Heart right ventricle (tissue), 16 donors: Measurements from ENCODE around the gene PLIN1. TPM values are rescaled to one million over a fixed set of nuclear protein-coding genes. Genes with fewer than 3 reads are reported as not detected.

Experiments used
- ATAC-seq, 8 donors: fragments of 200-7000 bp; cut with Tn5 transposase; one replicate each; pipeline ENCODE4 v1.9.1; 2020; ENCODE audit warnings: mild to moderate bottlenecking in 8 of 8, moderate library complexity in 8 of 8, moderate number of reproducible peaks in 1 of 8
- DNase-seq, 2 donors: peaks; one replicate each; pipeline ENCODE4 v3.0.0-alpha.2; 2020
- H3K27ac ChIP-seq, 10 donors: fragments of 200-600 bp; sonication (generic) in 2 of 10; one replicate each; pipeline versions ENCODE4 v1.5.0 to v1.8.0; 2020 to 2022; ENCODE audit warnings: mild to moderate bottlenecking in 3 of 10
- H3K27me3 ChIP-seq, 7 donors: fragments of 200-600 bp; one replicate each; pipeline ENCODE4 v1.8.0; 2021 to 2022; ENCODE audit warnings: mild to moderate bottlenecking in 2 of 7
- H3K36me3 ChIP-seq, 9 donors: fragments of 200-600 bp; sonication (generic) in 1 of 9; one replicate each; pipeline versions ENCODE4 v1.5.0 to v1.8.0; 2020 to 2022; ENCODE audit warnings: mild to moderate bottlenecking in 2 of 9
- H3K4me1 ChIP-seq, 9 donors: fragments of 200-600 bp; sonication (generic) in 1 of 9; one replicate each; pipeline versions ENCODE4 v1.5.0 to v1.8.0; 2020 to 2022; ENCODE audit warnings: mild to moderate bottlenecking in 4 of 9
- H3K4me3 ChIP-seq, 10 donors: fragments of 200-600 bp; sonication (generic) in 2 of 10; one replicate each; pipeline versions ENCODE4 v1.5.0 to v1.8.0; 2020 to 2022; ENCODE audit warnings: mild to moderate bottlenecking in 7 of 10, moderate library complexity in 2 of 10
- H3K9me3 ChIP-seq, 11 donors: fragments of 200-600 bp in 10 of 11; sonication (generic) in 2 of 11; one replicate each; pipeline versions ENCODE4 v1.5.0 to v1.8.0; 2013 to 2022; ENCODE audit warnings: mild to moderate bottlenecking in 2 of 11, control low read depth in 1 of 11, moderate library complexity in 1 of 11
- CTCF ChIP-seq, 9 donors: fragments of 200-600 bp; sonication (generic) in 2 of 9; IDR thresholded peaks; one replicate each; pipeline versions ENCODE4 v1.5.0 to v1.8.0; 2021 to 2022; ENCODE audit warnings: antibody characterized with exemption in 9 of 9, mild to moderate bottlenecking in 5 of 9, moderate library complexity in 1 of 9
- WGBS, 2 donors: extraction: QIAGEN DNeasy Blood & Tissue Kit; methylation state at CpG; one replicate each; pipeline ENCODE4 v1.1.7; 2013; ENCODE audit warnings: inconsistent platforms in 1 of 2; 5-methylcytosine and 5-hydroxymethylcytosine counted together
- intact Hi-C, 10 donors: fragments of 100-400 bp; cut with DNase I; formaldehyde crosslinking; loops; one replicate each; pipeline versions ENCODE4 v1.11.1 to v1.14.2; 2022
- polyA plus RNA-seq, 2 donors: library from polyadenylated mRNA; stranded (reverse); fragments of 200-250 nt; gene quantifications; one replicate each; pipeline ENCODE4 v1.2.3, GENCODE V29; 2013
- total RNA-seq, 10 donors: library from RNA; stranded (reverse); fragmentation: NEBNext Ultra II Directional in 3 of 10; extraction: Animal tissue kit (Norgen Biotek cat#: 25700) in 3 of 10; gene quantifications; one replicate each; pipeline versions ENCODE4 v1.2.1 to v1.2.4, GENCODE V29; 2021 to 2023
- donor health status: Arrhythmogenic right ventricular cardiomyopathy.
- donor health status: ischemic (EF 13 %, LVEDD 7.1; RV severe dilation, severe dysfunction).
- donor health status: healthy with polysubstance abuse.
- donor health status: DM: no; HTN: yes; CAD: no.
- donor health status: DM: no; HTN: no; CAD: no.
- donor health status: ischemic (EF 25% LVEDD 6.9; RV normal size, moderate dysfunction).
- donor health status: ischemic (EF 25% LVEDD 5.7; RV mildly dilated, moderate dysfunction).
- donor health status: healthy.
- donor health status: DM: yes; HTN: yes; CAD: no.
- donor health status: Ischemic cardiomyopathy.
- donor health status: ischemic (EF 35%, LVEDD 5.7; RV mildly dilated, moderate dysfunction).
- donor health status: nonischemic (EF 11% LVEDD 7.7; RV severe dilation, severe dysfunction).
- donor health status: DM: yes; HTN: yes; CAD: no.
- donor health status: PGD.
- donor health status: ischemic (EF 29% LVEDD 5.4; RV normal size, mild dysfunction).
- donor health status: nonischemic (EF 23%, LVEDD 6.1; RV moderate dilation, normal function).

PLIN1 gene
- total and polyA plus RNA-seq, 12 donors = 0.30 to 45.3 (median 10.0) TPM

- WGBS, 2 donors = 75 to 76% methylated on average over 9 of the region's 9 CpGs
- H3K27ac ChIP-seq = no peak overlapping the region
- intact Hi-C loops = no loop called here
- peaks cover 0 to 10% (median 0%) of the 10 kb centered on the region in 7 donors for H3K27me3 ChIP-seq
- peaks cover 2 to 17% (median 13%) of the 10 kb centered on the region in 9 donors for H3K4me1 ChIP-seq
- no peak overlapping the region for H3K4me3 ChIP-seq
- ATAC-seq = no peak
- no peak for DNase-seq
- H3K36me3 ChIP-seq = no peaks in the 10 kb centered on the region
- TF ChIP-seq CTCF (IDR thresholded peaks at IDR 0.05) = no peak
- H3K9me3 ChIP-seq = no peaks in the 10 kb centered on the region
Measured at GRCh38 chr15:89669309-89669865, 9.8 kb downstream of the PLIN1 start.

GRCh38 chr15:89668171-89668570 lies 11.0 kb downstream of the PLIN1 start:
- no peaks in the 10 kb centered on the region for H3K9me3 ChIP-seq
- peaks cover 0 to 10% (median 0%) of the 10 kb centered on the region in 7 donors for H3K27me3 ChIP-seq
- DNase-seq (no peak), ATAC-seq (no peak)
- intact Hi-C loops = no loop called here
- H3K27ac ChIP-seq = no peak overlapping the region
- no peak overlapping the region for H3K4me3 ChIP-seq
- TF ChIP-seq CTCF (IDR thresholded peaks at IDR 0.05) = no peak
- no peaks in the 10 kb centered on the region for H3K36me3 ChIP-seq
- 91 to 95% methylated on average over 3 of the region's 3 CpGs for WGBS, 2 donors
- H3K4me1 ChIP-seq = peaks cover 4 to 20% (median 16%) of the 10 kb centered on the region in 9 donors

- TF ChIP-seq CTCF (IDR thresholded peaks at IDR 0.05) = no peak
- no peaks in the 10 kb centered on the region for H3K36me3 ChIP-seq
- H3K9me3 ChIP-seq = no peaks in the 10 kb centered on the region
- H3K4me3 ChIP-seq = no peak overlapping the region
- WGBS, 2 donors = 93 to 96% methylated on average over 7 of the region's 7 CpGs
- peaks cover 0 to 10% (median 0%) of the 10 kb centered on the region in 7 donors for H3K27me3 ChIP-seq
- ATAC-seq = no peak
- intact Hi-C loops = no loop called here
- H3K27ac ChIP-seq = no peak overlapping the region
- no peak for DNase-seq
- peaks cover 9 to 25% (median 21%) of the 10 kb centered on the region in 9 donors for H3K4me1 ChIP-seq
Measured at GRCh38 chr15:89667706-89667960, 11.5 kb downstream of the PLIN1 start.

GRCh38 chr15:89666858-89667705 lies 12.1 kb downstream of the PLIN1 start:
- Histone ChIP-seq H3K9me3 (no peaks in the 10 kb centered on the region), H3K27me3 (peaks cover 0 to 10% (median 0%) of the 10 kb centered on the region in 7 donors), H3K4me3 (no peak overlapping the region), H3K27ac (peak overlapping the region in 1 of 10 donors; percentile 96), H3K36me3 (no peaks in the 10 kb centered on the region), H3K4me1 (peaks cover 12 to 31% (median 27%) of the 10 kb centered on the region in 9 donors)
- intact Hi-C loops = no loop called here
- ATAC-seq (peak in 2 of 8 donors; percentile 3 to 4), DNase-seq (no peak)
- WGBS, 2 donors = 79 to 80% methylated on average over 13 of the region's 13 CpGs
- TF ChIP-seq CTCF (IDR thresholded peaks at IDR 0.05) = no peak
